Parathyroid adenoma (tissue), 2 donors: Measurements from ENCODE around the gene DNAAF5.
A peak's percentile ranks its signal among the peaks of the same experiment; 100 is the strongest.
"Not testable (repeated sequence)": the region's sequence is repeated elsewhere in the genome, so short reads cannot be mapped to it uniquely, and the experiment has no call there.

Experiments
- H2AFZ ChIP-seq: fragments of 300-600 bp; sonication (generic); one replicate; pipeline ENCODE4 v1.7.0; 2017; ENCODE audit warnings: antibody characterized with exemption, mild to moderate bottlenecking
- H3K27ac ChIP-seq: fragments of 300-600 bp; sonication (generic); one replicate; pipeline ENCODE4 v1.7.0; 2017
- H3K27me3 ChIP-seq: fragments of 300-600 bp; sonication (generic); one replicate; pipeline ENCODE4 v1.7.0; 2017; ENCODE audit warnings: low read length; ENCODE audit not compliant: control insufficient read depth, insufficient read depth
- H3K36me3 ChIP-seq: fragments of 300-600 bp; sonication (generic); one replicate; pipeline ENCODE4 v1.7.0; 2017; ENCODE audit warnings: low read length; ENCODE audit not compliant: control insufficient read depth, insufficient read depth
- H3K4me1 ChIP-seq: fragments of 300-600 bp; sonication (generic); one replicate; pipeline ENCODE4 v1.7.0; 2017; ENCODE audit warnings: control low read depth
- H3K4me2 ChIP-seq: fragments of 300-600 bp; sonication (generic); one replicate; pipeline ENCODE4 v1.7.0; 2017; ENCODE audit warnings: low read length
- H3K4me3 ChIP-seq: fragments of 300-600 bp; sonication (generic); one replicate; pipeline ENCODE4 v1.7.0; 2017; ENCODE audit warnings: low read depth, low read length
- H3K79me2 ChIP-seq: fragments of 300-600 bp; sonication (generic); one replicate; pipeline ENCODE4 v1.7.0; 2017; ENCODE audit warnings: control low read depth
- H3K9ac ChIP-seq: fragments of 300-600 bp; sonication (generic); one replicate; pipeline ENCODE4 v1.7.0; 2017; ENCODE audit warnings: mild to moderate bottlenecking
- H3K9me3 ChIP-seq: fragments of 300-600 bp; sonication (generic); one replicate; pipeline ENCODE4 v1.7.0; 2017; ENCODE audit warnings: low read length; ENCODE audit not compliant: control insufficient read depth
- CTCF ChIP-seq: fragments of 300-600 bp; sonication (generic); IDR thresholded peaks from one replicate; pipeline ENCODE4 v1.7.0; 2017; ENCODE audit warnings: antibody characterized with exemption, mild to moderate bottlenecking
- donor health status: primary hyperparathyroidism.

The DNAAF5 gene

GRCh38 chr7:748446-748845, 21.9 kb downstream of the DNAAF5 start:
- Histone ChIP-seq H3K79me2 (peaks cover 9% of the 10 kb centered on the region), H3K9ac (no peak overlapping the region), H3K36me3 (no peaks in the 10 kb centered on the region), H3K27me3 (no peaks in the 10 kb centered on the region), H2AFZ (no peak overlapping the region), H3K27ac (no peak overlapping the region), H3K4me1 (no peaks in the 10 kb centered on the region), H3K4me3 (peak overlapping the region; percentile 1), H3K4me2 (no peak overlapping the region), H3K9me3 (no peaks in the 10 kb centered on the region)
- TF ChIP-seq CTCF = no peak

GRCh38 chr7:749140-749551, 22.6 kb downstream of the DNAAF5 start:
- Histone ChIP-seq H3K27ac (peak overlapping the region; percentile 16), H2AFZ (no peak overlapping the region), H3K27me3 (no peaks in the 10 kb centered on the region), H3K4me1 (no peaks in the 10 kb centered on the region), H3K9ac (no peak overlapping the region), H3K4me2 (peak overlapping the region; percentile 7), H3K4me3 (peak overlapping the region; percentile 1), H3K79me2 (peaks cover 9% of the 10 kb centered on the region), H3K9me3 (no peaks in the 10 kb centered on the region), H3K36me3 (no peaks in the 10 kb centered on the region)
- no peak for TF ChIP-seq CTCF

GRCh38 chr7:750111-750905, 23.8 kb downstream of the DNAAF5 start:
- H3K9me3 ChIP-seq = no peaks in the 10 kb centered on the region
- H3K4me2 ChIP-seq = no peak overlapping the region
- H3K4me1 ChIP-seq = no peaks in the 10 kb centered on the region
- H3K4me3 ChIP-seq = no peak overlapping the region
- H3K9ac ChIP-seq = no peak overlapping the region
- H3K27ac ChIP-seq = no peak overlapping the region
- peaks cover 12% of the 10 kb centered on the region for H3K79me2 ChIP-seq
- H3K36me3 ChIP-seq = no peaks in the 10 kb centered on the region
- no peak overlapping the region for H2AFZ ChIP-seq
- TF ChIP-seq CTCF = no peak
- H3K27me3 ChIP-seq = no peaks in the 10 kb centered on the region

GRCh38 chr7:751826-752225, 25.3 kb downstream of the DNAAF5 start:
- Histone ChIP-seq H3K27me3 (no peaks in the 10 kb centered on the region), H3K36me3 (no peaks in the 10 kb centered on the region), H3K4me2 (no peak overlapping the region), H3K79me2 (peaks cover 14% of the 10 kb centered on the region), H3K9ac (no peak overlapping the region), H2AFZ (no peak overlapping the region), H3K4me3 (no peak overlapping the region), H3K9me3 (no peaks in the 10 kb centered on the region), H3K4me1 (no peaks in the 10 kb centered on the region), H3K27ac (no peak overlapping the region)
- TF ChIP-seq CTCF = no peak

- not testable (repeated sequence) for H3K36me3 ChIP-seq
These were observed 25.8 kb downstream of the DNAAF5 start for GRCh38 chr7:752256-752655.

More at GRCh38 chr7:752256-752655, 25.8 kb downstream of the DNAAF5 start:
- not testable (repeated sequence) for H3K4me2 ChIP-seq, H2AFZ ChIP-seq, H3K4me3 ChIP-seq, H3K9me3 ChIP-seq, H3K4me1 ChIP-seq, H3K27ac ChIP-seq, H3K9ac ChIP-seq, H3K27me3 ChIP-seq
- peaks cover 11% of the 10 kb centered on the region for H3K79me2 ChIP-seq
